Pancreas (tissue), 8 donors: ENCODE results near the gene EIF4H. TPM values are rescaled to one million over a fixed set of nuclear protein-coding genes. Genes with fewer than 3 reads are reported as not detected.

Experiments used
- microRNA-seq, 2 donors: library from miRNA; unstranded; fragments of <30 nt; microRNA quantifications; one replicate each; pipeline versions ENCODE4 to v1.1.0, GENCODE V29; 2019 to 2020
- polyA plus RNA-seq, 2 donors: library from polyadenylated mRNA; stranded (reverse); fragments of 200-250 nt; gene quantifications; one replicate each; pipeline ENCODE4 v1.2.3, GENCODE V29; 2013
- total RNA-seq, 6 donors: library from RNA; stranded (reverse); fragmentation: NEBNext Ultra II Directional in 4 of 6; extraction: Animal tissue kit (Norgen Biotek cat#: 25700) in 4 of 6; gene quantifications; one replicate each; pipeline versions ENCODE4 v1.2.1 to v1.2.4, GENCODE V29; 2021 to 2023
- donor health status: healthy with polysubstance abuse.
- donor health status: DM: no; HTN: no; CAD: no; lungs with moderate emphysema.
- donor health status: DM: no; HTN: no; CAD: no.
- donor health status: Bipolar disorder and iron deficiency.
- donor health status: DM: yes; HTN: yes; CAD: no.
- donor health status: DM: no; HTN: no; CAD: no.
- donor health status: DM: no; HTN: no; CAD: no.
- donor health status: DM: yes; HTN: yes; CAD: no.

The EIF4H gene
- total and polyA plus RNA-seq, 8 donors: 73.0 to 195 (median 130) TPM

Small RNAs within 50 kb of the gene (microRNA-seq; reads per million reads assigned to microRNA genes)
- gene MIR590: 433 to 651 reads per million in 2 donors

Other genes with a start within 250 kb of the EIF4H start
- 10 to 100 TPM; 36.8 to 84.2 (median 70.7) TPM for gene ELN, start 146.2 kb upstream of the EIF4H start, total RNA-seq
- 100 to 1,000 TPM in 1 of 2 donors, 10 to 100 TPM in 1; 36.9 to 118 TPM for gene ELN, start 146.2 kb upstream of the EIF4H start, polyA plus RNA-seq
- 10 to 100 TPM in 2 of 6 donors, 1 to 10 TPM in 4; 6.1 to 22.6 (median 9.5) TPM for gene LIMK1, start 90.6 kb upstream of the EIF4H start, total RNA-seq
- gene LIMK1, start 90.6 kb upstream of the EIF4H start, polyA plus RNA-seq: 1 to 10 TPM; 4.9 to 7.2 TPM
- 10 to 100 TPM in 1 of 6 donors, 1 to 10 TPM in 4, under 1 TPM in 1; 0.65 to 14.3 (median 2.7) TPM for gene LAT2, start 35.6 kb downstream of the EIF4H start, total RNA-seq
- 10 to 100 TPM in 1 of 2 donors, 1 to 10 TPM in 1; 4.6 to 17.5 TPM for gene LAT2, start 35.6 kb downstream of the EIF4H start, polyA plus RNA-seq
- 10 to 100 TPM in 1 of 6 donors, 1 to 10 TPM in 5; 8.8 to 10.4 (median 9.3) TPM for gene RFC2, start 80.0 kb downstream of the EIF4H start, total RNA-seq
- gene RFC2, start 80.0 kb downstream of the EIF4H start, polyA plus RNA-seq: 10 to 100 TPM in 1 of 2 donors, 1 to 10 TPM in 1; 8.1 to 11.4 TPM
- 10 to 100 TPM; 14.7 to 29.8 (median 20.8) TPM for gene CLIP2, start 115.1 kb downstream of the EIF4H start, total RNA-seq
- 10 to 100 TPM in 1 of 2 donors, 1 to 10 TPM in 1; 8.5 to 30.6 TPM for gene CLIP2, start 115.1 kb downstream of the EIF4H start, polyA plus RNA-seq